Kidney epithelial cell (primary cell): ENCODE results near the gene CSF3R. TPM values are rescaled to one million over a fixed set of nuclear protein-coding genes. Genes with fewer than 3 reads are reported as not detected.
A peak's percentile ranks its signal among the peaks of the same experiment; 100 is the strongest.

Experiments
- DNase-seq: peaks from one replicate; pipeline ENCODE4 v3.0.0-alpha.2; 2010; ENCODE audit warnings: low read depth
- H3K27me3 ChIP-seq: 2 replicates; pipeline ENCODE4 v1.6.0; 2011; ENCODE audit warnings: low read length; ENCODE audit not compliant: control insufficient read depth, insufficient read depth
- H3K36me3 ChIP-seq: 2 replicates; pipeline ENCODE4 v1.5.1; 2011; ENCODE audit warnings: low read length; ENCODE audit not compliant: control insufficient read depth, insufficient read depth
- H3K4me3 ChIP-seq: 2 replicates; pipeline ENCODE4 v1.5.1; 2011; ENCODE audit warnings: low read depth, mild to moderate bottlenecking, control low read depth, low read length
- CTCF ChIP-seq: IDR thresholded peaks from 2 replicates; pipeline ENCODE4 v1.5.1; 2011; ENCODE audit warnings: mild to moderate bottlenecking, moderate library complexity, low read length, control low read depth, inconsistent platforms; ENCODE audit not compliant: insufficient read depth, poor library complexity, severe bottlenecking
- total RNA-seq: library from RNA; depleted of rRNA; stranded (reverse); fragments of >200 nt; gene quantifications from 2 replicates; pipeline ENCODE4 v1.2.3, GENCODE V29; 2015

Gene CSF3R
- total RNA-seq, 1 donor from 2014 or later, result not detected

DNA sequence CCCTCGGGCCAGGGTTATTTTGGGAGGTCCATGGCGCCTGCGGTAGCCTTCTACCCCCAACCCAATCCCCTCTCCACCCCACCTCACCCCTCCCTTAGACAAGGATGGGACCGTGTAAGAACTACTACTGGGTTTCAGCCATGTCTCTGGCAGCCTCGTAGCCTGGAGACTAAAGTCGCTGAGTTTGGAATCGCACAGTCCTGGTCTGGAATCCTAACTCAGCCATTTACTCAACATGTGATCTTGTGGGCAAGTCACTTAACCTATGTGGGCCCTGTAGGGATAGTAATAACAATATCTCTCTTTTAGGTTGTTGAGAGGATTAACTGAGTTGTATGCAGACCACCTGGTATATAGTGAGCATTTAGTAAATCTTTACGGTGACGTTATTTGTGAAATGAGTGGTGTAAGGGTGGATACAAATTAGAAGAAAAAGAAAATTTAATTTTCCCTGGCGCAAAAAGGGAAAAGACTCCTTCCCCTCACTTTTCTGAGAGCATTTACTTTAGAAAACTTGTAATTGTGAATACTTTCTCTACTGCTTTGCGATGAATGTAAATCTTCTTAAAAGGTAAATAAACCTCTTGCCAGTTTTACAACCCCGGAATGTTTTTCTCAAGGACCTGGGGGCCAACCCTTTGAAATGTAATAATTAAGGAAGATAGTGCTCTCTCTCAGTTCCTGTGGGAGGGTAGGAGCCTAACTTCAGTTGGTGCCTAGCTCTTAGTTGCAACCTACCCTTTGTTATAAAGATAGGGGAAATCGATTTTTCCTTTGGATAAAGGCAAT, 17.9 kb downstream of the CSF3R start:
- Histone ChIP-seq H3K27me3 (no peaks in the 10 kb centered on the region), H3K4me3 (peak overlapping the region; percentile 84), H3K36me3 (no peaks in the 10 kb centered on the region)
- no peak for TF ChIP-seq CTCF
- no peak for DNase-seq

GRCh38 chr1:36463803-36464604, 18.7 kb downstream of the CSF3R start, which contains the start of gene MRPS15:
TSS of gene MRPS15 (minus strand) at chr1:36464384. CDS start at chr1:36464275, 109 bp downstream.
- peak; percentile 77 for DNase-seq
- Histone ChIP-seq H3K36me3 (no peaks in the 10 kb centered on the region), H3K4me3 (peak within 1 kb of the TSS; percentile 84), H3K27me3 (no peaks in the 10 kb centered on the region)
- no peak for TF ChIP-seq CTCF

- TF ChIP-seq CTCF, result no peak
- no peak for DNase-seq
- Histone ChIP-seq H3K27me3 (no peaks in the 10 kb centered on the region), H3K36me3 (no peaks in the 10 kb centered on the region), H3K4me3 (peak overlapping the region; percentile 84)
These were observed 19.3 kb downstream of the CSF3R start for GRCh38 chr1:36463463-36463802.

DNA sequence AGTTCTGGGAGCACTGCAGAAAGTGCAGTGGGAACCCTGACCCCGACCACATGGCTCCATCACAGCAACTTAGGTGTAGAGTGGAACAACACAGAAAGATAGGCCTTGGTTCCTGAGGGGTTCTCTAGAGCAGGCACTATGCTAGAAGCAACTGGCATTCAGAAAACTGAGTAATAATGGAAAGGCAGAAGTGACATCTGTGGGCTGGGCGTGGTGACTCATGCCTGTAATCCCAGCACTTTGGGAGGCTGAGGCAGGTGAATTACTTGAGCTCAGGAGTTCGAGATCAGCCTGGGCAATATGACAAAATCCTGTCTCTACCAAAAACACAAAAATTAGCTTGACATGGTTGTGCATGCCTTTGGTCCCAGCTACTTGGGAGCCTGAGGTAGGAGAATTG, 23.8 kb downstream of the CSF3R start:
- DNase-seq, result no peak
- no peak overlapping the region for H3K4me3 ChIP-seq
- no peaks in the 10 kb centered on the region for H3K27me3 ChIP-seq
- peaks cover 2% of the 10 kb centered on the region for H3K36me3 ChIP-seq
- TF ChIP-seq CTCF, result no peak

- H3K27me3 ChIP-seq, result no peaks in the 10 kb centered on the region
- H3K36me3 ChIP-seq, result peaks cover 2% of the 10 kb centered on the region
- no peak for TF ChIP-seq CTCF
- DNase-seq, result no peak
- no peak overlapping the region for H3K4me3 ChIP-seq
These were observed 25.0 kb downstream of the CSF3R start for GRCh38 chr1:36457691-36458090.
